ENCODE measurements around the gene TRIM14. TPM values are rescaled to one million over a fixed set of nuclear protein-coding genes. Genes with fewer than 3 reads are reported as not detected.

TRIM14 gene
- total and polyA plus RNA-seq, 10 of the 15 experiments (the other 5 are each of a cell fraction or from before 2014, with no cell fraction given), result 8.6 to 53.3 (median 35.7) TPM

GRCh38 chr9:98095401-98095800, 23.6 kb downstream of the TRIM14 start:
- CTCF ChIA-PET, result interaction anchor here (1.2 kb wide), 1 partner anchor 105 kb away, joined by 4 read pairs; no protein-coding TSS in a partner anchor
- WGBS (ENCODE audit: insufficient coverage, insufficient replicate concordance, low lambda C conversion rate, missing lambda C conversion rate), result 89% methylated on average over 7 of the region's 7 CpGs
- no peak overlapping the region for H3K4me3 ChIP-seq
- ATAC-seq (no peak), DNase-seq (ENCODE audit: low read depth, low spot score) (no peak), FAIRE-seq (no peak)
- H3K79me2 ChIP-seq (ENCODE audit: control insufficient read depth, insufficient read depth, low read length), result peaks cover 10% of the 10 kb centered on the region
- RAD21 ChIA-PET (ENCODE audit: unreplicated experiment), result no interaction called here
- no peaks in the 10 kb centered on the region; the same call in 2 of the 3 replicates for H3K9me3 ChIP-seq (replicated peaks; ENCODE audit: control insufficient read depth, insufficient read depth, low read length)
- SMC1A ChIA-PET (ENCODE audit: uncharacterized antibody, unreplicated experiment), result interaction anchor here (0.7 kb wide), 1 partner anchor 48 kb away, joined by 3 read pairs; no protein-coding TSS in a partner anchor
- no peaks in the 10 kb centered on the region for H3K27me3 ChIP-seq (replicated peaks in 1 of 2; ENCODE audit: control insufficient read depth in 2 of 2, insufficient read depth in 2 of 2, low read length in 1 of 2)
- POLR2A ChIA-PET, result interaction anchor here (0.9 kb wide), 1 partner anchor 13 kb away, joined by 3 read pairs; no protein-coding TSS in a partner anchor
- in situ Hi-C loops (cut with MboI) (no loop called here), intact Hi-C loops (cut with micrococcal nuclease; ENCODE audit: unreplicated experiment) (no loop called here)
- no peak overlapping the region for H3K4me2 ChIP-seq (ENCODE audit: control insufficient read depth, insufficient read depth)
- TF ChIP-seq JUND (IDR thresholded peaks at IDR 0.05; ENCODE audit: low read depth, low read length) (no peak), TCF12 (IDR thresholded peaks at IDR 0.05; ENCODE audit: low read depth, low read length) (no peak), ZNF217 (IDR thresholded peaks at IDR 0.05) (no peak), POLR2AphosphoS2 (IDR thresholded peaks at IDR 0.05; ENCODE audit: low read depth, low read length) (no peak), ZNF384 (IDR thresholded peaks at IDR 0.05; ENCODE audit: borderline replicate concordance, low read depth, low read length) (no peak), CTCF (IDR thresholded peaks at IDR 0.05 in 2 of 3, conservative IDR thresholded peaks at IDR 0.05 in 1 of 3; ENCODE audit: control insufficient read depth in 2 of 3, extremely low read depth in 1 of 3, insufficient read depth in 1 of 3, low read depth in 3 of 3, low read length in 3 of 3) (no peak), RB1 (IDR thresholded peaks at IDR 0.05; ENCODE audit: borderline replicate concordance) (no peak), RELA (IDR thresholded peaks at IDR 0.05; ENCODE audit: borderline replicate concordance, partially characterized antibody) (no peak), NFYB (IDR thresholded peaks at IDR 0.05; ENCODE audit: insufficient read depth, low read depth, low read length) (no peak), LARP7 (IDR thresholded peaks at IDR 0.05) (no peak)
- TF ChIP-seq, protein P1, sequence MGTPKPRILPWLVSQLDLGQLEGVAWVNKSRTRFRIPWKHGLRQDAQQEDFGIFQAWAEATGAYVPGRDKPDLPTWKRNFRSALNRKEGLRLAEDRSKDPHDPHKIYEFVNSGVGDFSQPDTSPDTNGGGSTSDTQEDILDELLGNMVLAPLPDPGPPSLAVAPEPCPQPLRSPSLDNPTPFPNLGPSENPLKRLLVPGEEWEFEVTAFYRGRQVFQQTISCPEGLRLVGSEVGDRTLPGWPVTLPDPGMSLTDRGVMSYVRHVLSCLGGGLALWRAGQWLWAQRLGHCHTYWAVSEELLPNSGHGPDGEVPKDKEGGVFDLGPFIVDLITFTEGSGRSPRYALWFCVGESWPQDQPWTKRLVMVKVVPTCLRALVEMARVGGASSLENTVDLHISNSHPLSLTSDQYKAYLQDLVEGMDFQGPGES (IDR thresholded peaks at IDR 0.05), result no peak
- no peak overlapping the region for H3K9ac ChIP-seq (ENCODE audit: control insufficient read depth, insufficient read depth, low read length)
- no peaks in the 10 kb centered on the region for H4K20me1 ChIP-seq (ENCODE audit: control insufficient read depth, insufficient read depth)
- peaks cover 15 to 24% of the 10 kb centered on the region in 2 experiments for H3K36me3 ChIP-seq (ENCODE audit: control insufficient read depth in 2 of 2, insufficient read depth in 2 of 2, low read length in 1 of 2)
- no TSS peak for BruUV-seq (replicated peaks)
- H3K27ac ChIP-seq (ENCODE audit: control insufficient read depth, insufficient read depth), result no peak overlapping the region
- H2AFZ ChIP-seq (ENCODE audit: control insufficient read depth, low read depth, low read length), result no peak overlapping the region
- peaks cover 34% of the 10 kb centered on the region for H3K4me1 ChIP-seq (ENCODE audit: control insufficient read depth, insufficient read depth, low read length)
